WTC11 (cell line): Measurements from ENCODE around the gene CEP72. TPM values are rescaled to one million over a fixed set of nuclear protein-coding genes. Genes with fewer than 3 reads are reported as not detected.

Experiments
- ATAC-seq: fragments of 200-7000 bp; cut with Tn5 transposase; 2 replicates; pipeline ENCODE4 v1.10.0; 2021; ENCODE audit warnings: mild to moderate bottlenecking, moderate library complexity
- CTCF ChIA-PET: fragments of 300-600 bp; sonication (Branson Sonifier 250); formaldehyde crosslinking; loops from one replicate; lab custom pipeline; 2021; ENCODE audit warnings: antibody characterized with exemption; lab: Charles Lee
- POLR2A ChIA-PET: fragments of 350-600 bp; sonication (Branson Sonifier 250); formaldehyde crosslinking; loops from one replicate; lab custom pipeline; 2021; ENCODE audit warnings: antibody characterized with exemption; lab: Charles Lee
- DNase-seq: peaks from one replicate; pipeline ENCODE4 v3.0.0; 2021; ENCODE audit warnings: low spot score
- H3K27ac Mint-ChIP-seq: 2 replicates; pipeline ENCODE4 v1.8.0; 2021; ENCODE audit warnings: mixed read lengths
- H3K27me3 Mint-ChIP-seq: 2 replicates; pipeline ENCODE4 v1.8.0; 2021; ENCODE audit warnings: low read depth, mild to moderate bottlenecking, moderate library complexity, mixed read lengths
- H3K36me3 Mint-ChIP-seq: 2 replicates; pipeline ENCODE4 v1.8.0; 2021; ENCODE audit warnings: mixed read lengths
- H3K4me1 Mint-ChIP-seq: 2 replicates; pipeline ENCODE4 v1.8.0; 2022; ENCODE audit warnings: mixed read lengths
- H3K4me3 Mint-ChIP-seq: 2 replicates; pipeline ENCODE4 v1.8.0; 2021; ENCODE audit warnings: mild to moderate bottlenecking, moderate library complexity, mixed read lengths
- H3K9me3 Mint-ChIP-seq: 2 replicates; pipeline ENCODE4 v1.8.0; 2021; ENCODE audit warnings: mixed read lengths
- ATF6 ChIP-seq: sonication (generic); formaldehyde crosslinking; IDR thresholded peaks from 2 replicates; pipeline ENCODE4 v1.8.1; 2023; ENCODE audit warnings: mild to moderate bottlenecking, missing genetic modification reagents
- ERG ChIP-seq: fragments of 250-450 bp; sonication (Bioruptor Pico); IDR thresholded peaks from 2 replicates; pipeline ENCODE4 v1.8.0; 2021; ENCODE audit warnings: mild to moderate bottlenecking
- ETV6 ChIP-seq: sonication (generic); formaldehyde crosslinking; IDR thresholded peaks from 2 replicates; pipeline ENCODE4 v1.8.1; 2022; ENCODE audit warnings: mild to moderate bottlenecking, missing genetic modification reagents
- FOXK1 ChIP-seq: sonication (generic); formaldehyde crosslinking; IDR thresholded peaks from 2 replicates; pipeline ENCODE4 v1.8.0; 2022; ENCODE audit warnings: mild to moderate bottlenecking, moderate library complexity, missing genetic modification reagents
- JUN ChIP-seq: sonication (generic); formaldehyde crosslinking; IDR thresholded peaks from 2 replicates; pipeline ENCODE4 v1.8.0; 2023; ENCODE audit warnings: mild to moderate bottlenecking, missing genetic modification reagents
- KAT7 ChIP-seq: sonication (generic); formaldehyde crosslinking; IDR thresholded peaks from 2 replicates; pipeline ENCODE4 v1.8.1; 2023; ENCODE audit warnings: missing genetic modification reagents, mild to moderate bottlenecking, borderline replicate concordance
- MAX ChIP-seq: sonication (generic); formaldehyde crosslinking; IDR thresholded peaks from 2 replicates; pipeline ENCODE4 v1.8.0; 2022; ENCODE audit warnings: mild to moderate bottlenecking, missing genetic modification reagents
- MXD4 ChIP-seq: fragments of 250-450 bp; sonication (Bioruptor Pico); IDR thresholded peaks from 2 replicates; pipeline ENCODE4 v1.8.0; 2021; ENCODE audit warnings: mild to moderate bottlenecking, moderate library complexity, borderline replicate concordance
- MYBL2 ChIP-seq: sonication (generic); formaldehyde crosslinking; IDR thresholded peaks from 2 replicates; pipeline ENCODE4 v1.8.1; 2023; ENCODE audit warnings: mild to moderate bottlenecking, moderate library complexity, missing genetic modification reagents
- SMAD4 ChIP-seq: sonication (generic); formaldehyde crosslinking; IDR thresholded peaks from 2 replicates; pipeline ENCODE4 v1.8.0; 2022; ENCODE audit warnings: mild to moderate bottlenecking, missing genetic modification reagents
- SP1 ChIP-seq: sonication (generic); formaldehyde crosslinking; conservative IDR thresholded peaks from 2 replicates; pipeline ENCODE4 v1.8.1; 2022; ENCODE audit warnings: missing genetic modification reagents
- STAT6 ChIP-seq: sonication (generic); formaldehyde crosslinking; conservative IDR thresholded peaks from 2 replicates; pipeline ENCODE4 v1.8.1; 2023; ENCODE audit warnings: mild to moderate bottlenecking, low read depth, missing genetic modification reagents, moderate library complexity
- USF2 ChIP-seq: sonication (generic); formaldehyde crosslinking; IDR thresholded peaks from 2 replicates; pipeline ENCODE4 v1.8.1; 2023; ENCODE audit warnings: mild to moderate bottlenecking, missing genetic modification reagents, moderate library complexity
- ZNF281 ChIP-seq: sonication (generic); formaldehyde crosslinking; IDR thresholded peaks from 2 replicates; pipeline ENCODE4 v1.8.0; 2023; ENCODE audit warnings: mild to moderate bottlenecking, missing genetic modification reagents
- ZNF396 ChIP-seq: fragments of 250-450 bp; sonication (Bioruptor Pico); IDR thresholded peaks from 2 replicates; pipeline ENCODE4 v1.8.0; 2021; ENCODE audit warnings: mild to moderate bottlenecking, moderate library complexity, borderline replicate concordance
- ZNF423 ChIP-seq: fragments of 250-450 bp; sonication (Bioruptor Pico); IDR thresholded peaks from 2 replicates; pipeline ENCODE4 v2.1.2; 2022; ENCODE audit warnings: mild to moderate bottlenecking, moderate library complexity
- ZNF671 ChIP-seq: fragments of 250-450 bp; sonication (Bioruptor Pico); IDR thresholded peaks from 2 replicates; pipeline ENCODE4 v1.8.0; 2021; ENCODE audit warnings: mild to moderate bottlenecking
- total RNA-seq: library from RNA; stranded (reverse); gene quantifications from 3 replicates; pipeline ENCODE4 v1.2.3, GENCODE V29; 2021
- TF ChIP-seq, protein P1 (sequence below): sonication (generic); formaldehyde crosslinking; IDR thresholded peaks from 2 replicates; pipeline ENCODE4 v1.8.1; 2022; ENCODE audit warnings: low read depth, missing genetic modification reagents, borderline replicate concordance
- TF ChIP-seq, protein P2 (sequence below): fragments of 250-450 bp; sonication (Bioruptor Pico); IDR thresholded peaks from 2 replicates; pipeline ENCODE4 v1.9.0; 2021; ENCODE audit warnings: moderate library complexity, mild to moderate bottlenecking, inconsistent platforms, borderline replicate concordance
- TF ChIP-seq, protein P3 (sequence below): sonication (generic); formaldehyde crosslinking; IDR thresholded peaks from 2 replicates; pipeline ENCODE4 v1.8.1; 2023; ENCODE audit warnings: mild to moderate bottlenecking, missing genetic modification reagents

The CEP72 gene
- total RNA-seq, 1 experiment from 2014 or later, result 26.6 TPM

GRCh38 chr5:589588-589987 lies 22.6 kb upstream of the CEP72 start (continued):
- TF ChIP-seq SP1 (CRISPR knock-in tag), result no peak
- TF ChIP-seq ZNF281, result no peak
- TF ChIP-seq ZNF423 (CRISPR knock-in tag), result no peak
- no peak for TF ChIP-seq ERG (CRISPR knock-in tag)
- TF ChIP-seq ATF6 (CRISPR knock-in tag), result no peak
- TF ChIP-seq, protein P1, sequence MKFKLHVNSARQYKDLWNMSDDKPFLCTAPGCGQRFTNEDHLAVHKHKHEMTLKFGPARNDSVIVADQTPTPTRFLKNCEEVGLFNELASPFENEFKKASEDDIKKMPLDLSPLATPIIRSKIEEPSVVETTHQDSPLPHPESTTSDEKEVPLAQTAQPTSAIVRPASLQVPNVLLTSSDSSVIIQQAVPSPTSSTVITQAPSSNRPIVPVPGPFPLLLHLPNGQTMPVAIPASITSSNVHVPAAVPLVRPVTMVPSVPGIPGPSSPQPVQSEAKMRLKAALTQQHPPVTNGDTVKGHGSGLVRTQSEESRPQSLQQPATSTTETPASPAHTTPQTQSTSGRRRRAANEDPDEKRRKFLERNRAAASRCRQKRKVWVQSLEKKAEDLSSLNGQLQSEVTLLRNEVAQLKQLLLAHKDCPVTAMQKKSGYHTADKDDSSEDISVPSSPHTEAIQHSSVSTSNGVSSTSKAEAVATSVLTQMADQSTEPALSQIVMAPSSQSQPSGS (CRISPR knock-in tag), result no peak
- TF ChIP-seq ZNF396 (CRISPR knock-in tag), result no peak
- TF ChIP-seq ZNF671 (CRISPR knock-in tag), result no peak

- Mint-ChIP-seq H3K9me3 (peaks cover 3% of the 10 kb centered on the region; the same call in 1 of the 2 replicates), H3K36me3 (no peaks in the 10 kb centered on the region), H3K4me3 (no peak overlapping the region), H3K27me3 (peaks cover 41% of the 10 kb centered on the region), H3K27ac (no peak overlapping the region), H3K4me1 (peaks cover 13% of the 10 kb centered on the region)
- ChIA-PET POLR2A (no interaction called here), CTCF (no interaction called here)
- no peak for DNase-seq
- no peak for ATAC-seq
- TF ChIP-seq JUN (CRISPR knock-in tag) (no peak), MAX (CRISPR knock-in tag) (no peak), KAT7 (CRISPR knock-in tag) (no peak), MYBL2 (CRISPR knock-in tag) (no peak), USF2 (CRISPR knock-in tag) (no peak), ETV6 (CRISPR knock-in tag) (no peak), FOXK1 (no peak), ZNF281 (no peak), MXD4 (no peak), SMAD4 (CRISPR knock-in tag) (no peak), STAT6 (CRISPR knock-in tag) (no peak)
- TF ChIP-seq, protein P2, sequence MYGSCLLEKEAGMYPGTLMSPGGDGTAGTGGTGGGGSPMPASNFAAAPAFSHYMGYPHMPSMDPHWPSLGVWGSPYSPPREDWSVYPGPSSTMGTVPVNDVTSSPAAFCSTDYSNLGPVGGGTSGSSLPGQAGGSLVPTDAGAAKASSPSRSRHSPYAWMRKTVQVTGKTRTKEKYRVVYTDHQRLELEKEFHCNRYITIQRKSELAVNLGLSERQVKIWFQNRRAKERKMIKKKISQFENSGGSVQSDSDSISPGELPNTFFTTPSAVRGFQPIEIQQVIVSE (CRISPR knock-in tag), result no peak
- TF ChIP-seq, protein P3, sequence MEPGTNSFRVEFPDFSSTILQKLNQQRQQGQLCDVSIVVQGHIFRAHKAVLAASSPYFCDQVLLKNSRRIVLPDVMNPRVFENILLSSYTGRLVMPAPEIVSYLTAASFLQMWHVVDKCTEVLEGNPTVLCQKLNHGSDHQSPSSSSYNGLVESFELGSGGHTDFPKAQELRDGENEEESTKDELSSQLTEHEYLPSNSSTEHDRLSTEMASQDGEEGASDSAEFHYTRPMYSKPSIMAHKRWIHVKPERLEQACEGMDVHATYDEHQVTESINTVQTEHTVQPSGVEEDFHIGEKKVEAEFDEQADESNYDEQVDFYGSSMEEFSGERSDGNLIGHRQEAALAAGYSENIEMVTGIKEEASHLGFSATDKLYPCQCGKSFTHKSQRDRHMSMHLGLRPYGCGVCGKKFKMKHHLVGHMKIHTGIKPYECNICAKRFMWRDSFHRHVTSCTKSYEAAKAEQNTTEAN (CRISPR knock-in tag), result no peak
Measured at GRCh38 chr5:590346-590745, 21.8 kb upstream of the CEP72 start.
